GM18909 (cell line): ENCODE results near the gene CRIP1.
A peak's percentile ranks its signal among the peaks of the same experiment; 100 is the strongest.

ENCODE experiments used
- ATAC-seq: cut with Tn5 transposase; IDR thresholded peaks from one replicate; pipeline ENCODE4 v1.9.1; 2021; ENCODE audit warnings: mild to moderate bottlenecking; ENCODE audit not compliant: unreplicated experiment, poor library complexity

CRIP1 gene

DNA sequence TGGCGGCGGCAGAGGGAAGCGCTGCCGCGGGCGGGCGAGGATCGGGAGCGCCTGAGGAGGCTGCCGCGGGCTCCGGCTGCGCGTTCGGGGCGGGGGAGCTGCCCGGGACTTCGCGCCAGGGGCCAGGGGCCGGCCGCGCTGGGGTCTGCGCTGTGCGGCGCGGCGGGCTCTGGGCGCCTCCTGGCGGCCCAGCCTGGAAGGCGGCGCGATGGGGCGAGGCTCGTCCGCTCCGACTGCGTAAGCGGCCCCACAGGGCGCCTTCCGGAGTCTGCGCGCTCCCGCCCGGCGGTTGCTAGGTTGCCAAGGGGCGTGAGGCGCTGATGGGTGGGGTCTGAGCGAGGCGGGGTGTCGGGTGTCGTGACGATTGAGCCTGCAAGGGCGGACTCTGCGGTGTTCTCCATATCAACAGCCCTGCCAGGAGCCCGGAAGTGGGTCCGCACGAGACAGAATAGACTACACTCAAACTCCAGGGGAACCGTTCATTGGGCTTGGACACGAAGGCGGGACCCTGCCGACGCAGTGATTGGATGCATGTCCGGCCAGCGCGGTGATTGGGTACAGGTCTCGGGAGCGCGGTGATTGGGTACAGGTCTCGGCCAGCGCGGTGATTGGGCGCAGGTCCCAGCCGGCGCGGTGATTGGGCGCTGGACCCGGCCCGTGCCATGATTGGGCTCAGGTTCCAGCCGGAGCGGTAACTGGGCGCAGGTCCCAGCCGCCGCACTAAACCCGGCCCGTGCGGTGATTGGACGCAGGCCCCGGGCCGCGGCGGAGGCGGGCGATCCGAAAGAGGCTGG is 4.1 kb downstream of the CRIP1 start, which contains the start of gene TEDC1:
Gene TEDC1 (plus strand): TSS at position 675 of the 794 bp plus-strand sequence. CDS start 130 bp downstream, outside the sequence.
- peak; percentile 70 for ATAC-seq

- no peak for ATAC-seq
Measured at GRCh38 chr14:105491366-105491973, 4.8 kb downstream of the CRIP1 start.

DNA sequence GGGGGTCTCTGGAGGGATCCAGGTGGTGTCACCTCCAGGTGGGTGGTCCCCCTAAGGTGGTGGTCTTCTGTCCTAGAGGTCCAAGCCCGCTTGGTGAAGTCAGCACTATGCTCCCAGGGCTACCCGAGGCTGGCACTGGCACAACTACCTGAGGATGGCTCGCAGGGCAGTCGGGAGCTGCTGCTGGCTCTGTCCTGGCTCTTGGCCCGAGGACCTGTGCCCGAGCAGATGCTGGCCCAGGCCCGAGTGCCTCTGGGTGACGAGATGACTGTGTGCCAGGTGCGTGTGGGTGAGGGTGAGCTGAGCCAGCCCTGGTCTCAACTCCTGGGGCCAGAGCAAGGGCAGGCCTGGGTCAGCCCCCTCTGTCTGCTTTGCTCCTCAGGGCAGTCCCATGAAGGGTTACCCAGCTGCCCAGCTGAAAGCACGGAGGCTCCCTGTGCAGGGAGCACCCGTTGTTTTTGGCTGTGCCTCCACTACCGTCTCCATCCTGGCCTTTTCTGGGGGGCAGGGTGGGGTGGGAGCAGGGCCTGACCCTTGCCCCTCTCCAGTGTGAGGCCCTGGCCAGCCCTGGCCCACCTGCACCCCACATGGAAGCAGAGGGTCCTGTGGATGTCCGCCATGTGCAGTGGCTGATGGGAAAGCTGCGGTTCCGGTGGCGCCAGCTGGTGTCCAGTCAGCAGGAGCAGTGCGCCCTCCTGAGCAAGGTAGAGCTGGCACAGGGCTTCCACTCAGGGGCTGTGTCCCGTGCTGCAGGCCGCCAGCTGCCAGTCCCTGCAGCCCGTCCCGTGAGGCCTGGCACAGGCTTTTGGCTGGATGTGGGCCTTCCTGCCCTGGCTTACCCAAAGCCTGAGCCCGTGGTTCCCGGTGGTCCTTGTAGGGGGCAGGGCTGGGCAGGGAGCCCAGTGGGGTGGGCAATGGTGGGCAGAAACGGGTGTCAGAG is 5.6 kb downstream of the CRIP1 start:
- no peak for ATAC-seq

- ATAC-seq, result no peak
Measured at GRCh38 chr14:105492971-105493871, 6.5 kb downstream of the CRIP1 start.

DNA sequence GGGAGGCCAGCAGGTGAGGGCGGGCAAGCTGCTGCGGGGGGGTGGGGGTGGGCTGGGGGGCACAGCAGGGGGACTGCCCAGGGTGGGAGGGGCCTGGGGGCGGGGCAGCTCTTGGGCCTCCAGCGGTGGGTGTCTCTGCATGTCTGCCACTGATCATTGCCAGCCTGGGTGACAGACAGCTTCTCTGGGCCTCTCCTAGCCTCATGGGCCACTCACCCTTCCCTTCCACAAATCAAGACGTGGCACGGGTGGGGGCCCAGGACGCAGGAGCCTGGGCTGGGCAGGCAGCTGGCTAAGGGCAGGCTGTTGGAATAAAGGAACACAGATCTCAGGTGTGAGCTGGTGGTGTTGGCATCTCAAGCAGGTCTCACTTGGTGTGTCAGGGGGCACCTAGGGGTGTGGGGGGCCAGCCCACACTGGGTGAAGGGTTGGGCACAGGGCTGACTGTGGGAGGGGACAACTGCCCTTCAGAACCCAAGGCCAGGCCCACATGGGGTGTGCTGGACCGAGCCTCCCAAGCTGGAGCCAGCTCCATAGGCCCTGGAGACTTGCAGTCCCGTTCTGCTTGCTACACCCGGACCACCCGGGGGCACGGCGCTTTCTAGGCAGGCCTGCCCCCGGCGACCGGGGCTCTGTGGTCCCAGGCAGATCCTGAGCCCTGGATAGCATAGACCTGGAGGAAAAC is 7.4 kb downstream of the CRIP1 start:
- no peak for ATAC-seq

- no peak for ATAC-seq
Measured at GRCh38 chr14:105494606-105494929, 7.9 kb downstream of the CRIP1 start.

GRCh38 chr14:105495101-105495989 is 8.7 kb downstream of the CRIP1 start:
- no peak for ATAC-seq

DNA sequence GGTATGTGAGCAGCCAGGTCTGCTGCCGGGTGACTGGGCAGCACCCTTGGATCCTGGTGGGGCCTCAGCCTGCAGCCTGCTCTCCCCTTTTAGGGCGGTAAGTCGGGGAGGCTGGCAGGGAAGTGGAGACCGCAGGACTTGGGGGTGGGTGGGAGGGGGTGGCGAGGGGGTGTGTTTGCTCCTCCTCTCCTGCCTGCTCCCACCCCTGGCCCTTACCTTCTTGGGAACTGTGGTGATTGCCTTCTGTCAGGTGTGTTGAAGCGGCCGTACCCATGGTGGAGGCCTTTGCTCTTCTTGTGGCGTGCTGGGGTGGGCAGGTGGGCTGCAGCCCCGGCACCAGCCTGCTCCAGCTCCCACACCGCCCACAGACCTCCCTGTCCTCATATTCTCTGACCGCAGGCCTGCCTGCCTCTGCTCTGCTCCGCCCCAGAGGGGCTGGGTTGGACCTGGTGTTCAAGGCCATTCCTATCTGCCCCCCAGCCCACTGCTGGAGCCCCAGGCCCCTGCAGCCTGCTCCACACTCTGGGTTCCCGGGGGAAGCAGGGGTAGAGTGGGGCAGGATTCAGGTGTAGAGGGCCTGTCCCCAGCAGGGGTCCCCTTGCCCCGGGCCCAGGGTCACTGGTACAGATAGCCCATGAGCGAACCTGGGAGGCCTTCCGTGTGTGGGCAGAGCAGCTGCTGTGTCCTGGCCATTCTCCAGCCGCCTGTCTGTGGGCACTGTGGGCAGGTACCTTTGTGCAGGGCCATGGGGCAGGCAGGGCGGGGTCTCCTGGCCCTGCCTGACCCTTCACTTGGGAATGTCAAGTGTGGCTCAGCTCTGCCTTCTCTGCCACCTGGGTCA is 9.5 kb downstream of the CRIP1 start:
- no peak for ATAC-seq

GRCh38 chr14:105496831-105497591 is 10.3 kb downstream of the CRIP1 start:
- ATAC-seq, result no peak

DNA sequence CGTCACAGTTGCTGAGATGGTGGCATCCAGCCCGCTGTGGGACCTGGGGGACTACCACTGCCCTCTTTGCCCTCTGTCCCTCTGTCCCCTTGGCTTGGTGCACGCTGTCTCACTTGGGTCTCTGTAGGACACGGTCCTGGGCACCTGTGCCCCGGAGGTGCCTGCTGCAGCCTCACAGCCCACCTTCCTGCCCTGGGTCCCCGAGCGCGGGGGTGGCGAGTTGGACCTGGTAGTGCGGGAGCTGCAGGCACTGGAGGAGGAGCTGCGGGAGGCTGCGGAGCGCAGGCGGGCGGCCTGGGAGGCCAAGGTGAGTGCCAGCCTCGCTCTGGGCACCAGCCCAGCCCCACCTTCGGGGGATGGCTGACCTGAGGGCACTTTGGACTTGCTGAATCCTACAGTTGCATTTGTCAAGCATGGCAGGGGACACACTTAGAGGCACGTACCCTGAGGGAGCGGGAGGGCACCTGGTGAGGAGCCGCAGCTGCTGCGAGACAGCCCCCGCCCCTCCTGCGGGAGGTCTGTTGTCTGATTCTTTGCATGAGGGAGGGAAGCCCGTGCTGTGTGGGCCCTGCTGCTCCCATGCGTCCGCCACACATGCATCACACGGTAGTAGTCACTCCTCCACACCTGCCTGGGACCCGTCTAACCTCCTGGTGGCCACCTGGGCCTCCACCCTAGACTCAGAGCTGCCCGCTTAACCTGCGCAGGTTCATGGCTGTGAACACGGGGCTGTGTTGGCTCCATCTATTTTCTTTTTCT is 11.2 kb downstream of the CRIP1 start:
- ATAC-seq, result no peak

DNA sequence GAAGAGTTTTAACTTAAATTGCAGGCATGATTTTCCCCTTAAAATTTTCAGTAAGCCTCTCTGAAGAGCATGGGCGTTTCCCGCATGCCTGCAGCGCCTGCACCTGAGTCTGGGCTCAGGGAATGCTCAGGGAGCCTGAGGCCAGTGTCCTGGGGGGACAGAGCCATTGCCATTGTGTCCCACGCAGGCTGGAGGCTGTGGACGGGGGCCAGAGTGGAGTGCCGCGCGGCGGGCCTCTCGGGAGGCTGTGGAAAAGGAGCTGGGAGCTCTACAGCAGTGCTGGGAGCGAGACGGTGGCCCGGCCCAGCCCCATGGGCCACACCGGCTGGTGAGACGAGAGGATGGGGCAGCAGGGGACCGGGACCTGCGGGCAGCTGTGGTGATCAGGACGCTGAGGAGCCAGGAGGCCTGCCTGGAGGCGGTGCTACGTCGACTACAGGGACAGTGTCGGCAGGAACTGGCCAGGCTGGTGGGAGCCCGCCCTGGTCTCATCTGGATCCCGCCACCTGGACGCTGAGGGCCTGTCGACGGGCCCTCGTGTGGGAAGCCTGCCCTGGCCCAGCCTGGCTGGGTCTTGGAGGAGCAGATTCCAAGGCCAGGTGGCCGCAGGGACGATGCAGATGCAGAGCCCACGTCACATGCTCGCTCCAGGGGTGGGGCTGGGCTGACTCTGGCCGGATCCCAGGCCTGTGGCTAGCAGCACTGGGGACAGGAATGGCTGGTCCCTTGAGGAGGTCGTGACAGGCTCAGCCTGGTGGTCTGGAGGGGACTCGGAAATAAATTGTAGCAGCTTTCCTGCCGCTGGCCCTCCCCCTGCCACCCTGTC is 12.0 kb downstream of the CRIP1 start:
- no peak for ATAC-seq

- ATAC-seq, result no peak
Measured at GRCh38 chr14:105499256-105500035, 12.8 kb downstream of the CRIP1 start.

DNA sequence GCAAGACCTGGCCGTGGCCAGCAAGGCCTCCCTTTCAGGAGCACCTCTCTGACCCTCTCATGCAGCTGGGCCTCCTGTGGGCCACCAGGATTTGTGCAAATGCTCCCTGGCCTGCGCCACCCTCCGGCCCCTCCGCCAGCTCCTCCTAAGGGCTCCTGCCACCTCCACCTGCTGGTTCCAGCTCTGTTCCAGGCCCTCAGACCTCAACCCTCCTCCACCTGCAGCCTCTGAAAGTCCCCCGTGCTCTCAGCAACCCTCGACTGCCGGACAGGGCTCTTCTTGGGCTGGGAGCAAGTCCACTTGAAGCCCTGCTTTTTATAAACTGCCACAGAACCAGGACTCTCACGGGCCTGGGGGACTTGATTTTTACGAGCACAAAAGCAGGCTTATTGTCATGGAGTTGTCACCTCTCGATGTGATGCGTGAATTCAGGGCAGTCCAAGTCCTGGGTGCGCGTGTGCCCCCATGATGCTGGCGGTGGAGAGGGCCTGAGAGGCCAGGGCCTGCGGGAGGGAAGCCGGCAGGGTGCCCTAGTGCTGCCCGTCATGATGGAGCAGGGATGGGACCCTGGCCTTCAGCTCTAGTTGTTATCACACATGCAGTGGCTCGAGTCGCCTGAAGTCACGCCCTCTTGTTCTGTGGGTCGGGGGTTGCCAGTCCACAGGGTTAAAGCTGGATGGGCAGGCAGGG is 13.5 kb downstream of the CRIP1 start:
- ATAC-seq, result no peak

DNA sequence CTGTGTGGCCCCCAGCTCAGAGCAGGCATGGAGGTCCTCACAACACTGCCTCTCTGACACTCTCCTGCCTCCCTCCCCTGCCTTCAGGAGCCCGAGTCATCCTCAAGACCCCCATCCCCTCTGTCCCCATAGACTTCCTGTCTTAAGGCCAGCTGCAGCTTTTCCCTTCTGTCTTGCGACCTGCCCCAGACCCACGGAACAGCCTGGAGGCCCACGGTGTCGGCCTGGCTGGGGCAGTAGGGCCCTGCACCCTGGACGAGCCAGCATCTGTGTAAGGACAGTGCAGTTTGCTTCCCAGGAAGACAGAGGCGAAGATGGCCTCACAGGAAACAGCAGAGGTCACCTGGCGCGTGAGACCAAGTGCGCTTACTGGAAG is 14.0 kb downstream of the CRIP1 start:
- no peak for ATAC-seq
